T-helper 2 cell treated with Interferon-gamma antibody and Interleukin-4, amounts not matched to agents 5 μg/mL and 100 μg/mL, for 36 hours (primary cell): Measurements from ENCODE around the gene PRODH.
A peak's percentile ranks its signal among the peaks of the same experiment; 100 is the strongest.
"Not testable (repeated sequence)": the region's sequence is repeated elsewhere in the genome, so short reads cannot be mapped to it uniquely, and the experiment has no call there.

Experiments used
- DNase-seq: peaks from one replicate; pipeline ENCODE4 v3.0.0; 2021; ENCODE audit warnings: low spot score
- H3K27ac Mint-ChIP-seq: one replicate; pipeline ENCODE4 v1.8.0; 2021; ENCODE audit warnings: mild to moderate bottlenecking, mixed read lengths
- H3K27me3 Mint-ChIP-seq: one replicate; pipeline ENCODE4 v1.8.0; 2021; ENCODE audit warnings: low read depth, mixed read lengths
- H3K36me3 Mint-ChIP-seq: one replicate; pipeline ENCODE4 v1.8.0; 2021; ENCODE audit warnings: low read depth, mixed read lengths
- H3K4me1 Mint-ChIP-seq: one replicate; pipeline ENCODE4 v1.8.0; 2021; ENCODE audit warnings: low read depth, mixed read lengths
- H3K4me3 Mint-ChIP-seq: one replicate; pipeline ENCODE4 v1.8.0; 2022; ENCODE audit warnings: mild to moderate bottlenecking, moderate library complexity, mixed read lengths
- H3K9me3 Mint-ChIP-seq: one replicate; pipeline ENCODE4 v1.8.0; 2021; ENCODE audit warnings: mixed read lengths

Gene PRODH

GRCh38 chr22:18972029-18972428, 35.9 kb upstream of the PRODH start:
- not testable (repeated sequence) for H3K9me3 Mint-ChIP-seq, H3K4me3 Mint-ChIP-seq, H3K4me1 Mint-ChIP-seq, H3K27ac Mint-ChIP-seq, H3K36me3 Mint-ChIP-seq, DNase-seq
- H3K27me3 Mint-ChIP-seq, result peaks cover 13% of the 10 kb centered on the region

- Mint-ChIP-seq H3K4me3 (no peak overlapping the region), H3K4me1 (no peaks in the 10 kb centered on the region), H3K27ac (no peak overlapping the region), H3K27me3 (peaks cover 13% of the 10 kb centered on the region), H3K9me3 (no peaks in the 10 kb centered on the region), H3K36me3 (no peaks in the 10 kb centered on the region)
- DNase-seq, result no peak
Observed at GRCh38 chr22:18971321-18971751, 35.2 kb upstream of the PRODH start.

- Mint-ChIP-seq H3K4me3 (no peak overlapping the region), H3K36me3 (no peaks in the 10 kb centered on the region), H3K27ac (no peak overlapping the region), H3K9me3 (no peaks in the 10 kb centered on the region), H3K4me1 (no peaks in the 10 kb centered on the region), H3K27me3 (peaks cover 13% of the 10 kb centered on the region)
- DNase-seq, result no peak
Observed at GRCh38 chr22:18970948-18971315, 34.8 kb upstream of the PRODH start.

- H3K4me3 Mint-ChIP-seq, result no peak overlapping the region
- no peak overlapping the region for H3K27ac Mint-ChIP-seq
- no peaks in the 10 kb centered on the region for H3K9me3 Mint-ChIP-seq
- no peaks in the 10 kb centered on the region for H3K4me1 Mint-ChIP-seq
- no peak for DNase-seq
- no peaks in the 10 kb centered on the region for H3K36me3 Mint-ChIP-seq
- peaks cover 13% of the 10 kb centered on the region for H3K27me3 Mint-ChIP-seq
Observed at GRCh38 chr22:18970176-18970947, 34.3 kb upstream of the PRODH start.

- H3K4me1 Mint-ChIP-seq, H3K9me3 Mint-ChIP-seq, H3K36me3 Mint-ChIP-seq, DNase-seq, H3K27ac Mint-ChIP-seq: not testable (repeated sequence)
- Mint-ChIP-seq H3K4me3 (peak overlapping the region; percentile 45), H3K27me3 (peaks cover 13% of the 10 kb centered on the region)
Observed at GRCh38 chr22:18969158-18969942, 33.3 kb upstream of the PRODH start.

GRCh38 chr22:18968011-18968749, 32.1 kb upstream of the PRODH start:
- Mint-ChIP-seq H3K27me3 (peaks cover 13% of the 10 kb centered on the region), H3K9me3 (no peaks in the 10 kb centered on the region), H3K4me3 (no peak overlapping the region), H3K27ac (no peak overlapping the region), H3K4me1 (no peaks in the 10 kb centered on the region), H3K36me3 (no peaks in the 10 kb centered on the region)
- no peak for DNase-seq

- H3K4me3 Mint-ChIP-seq, H3K36me3 Mint-ChIP-seq, H3K27ac Mint-ChIP-seq, DNase-seq, H3K9me3 Mint-ChIP-seq, H3K4me1 Mint-ChIP-seq: not testable (repeated sequence)
- peaks cover 13% of the 10 kb centered on the region for H3K27me3 Mint-ChIP-seq
Observed at GRCh38 chr22:18967391-18968010, 31.4 kb upstream of the PRODH start.

- Mint-ChIP-seq H3K27me3 (peaks cover 11% of the 10 kb centered on the region), H3K4me1 (no peaks in the 10 kb centered on the region), H3K4me3 (no peak overlapping the region), H3K9me3 (no peaks in the 10 kb centered on the region), H3K27ac (no peak overlapping the region), H3K36me3 (no peaks in the 10 kb centered on the region)
- DNase-seq, result no peak
Observed at GRCh38 chr22:18966748-18967147, 30.7 kb upstream of the PRODH start.

GRCh38 chr22:18965526-18966421, 29.7 kb upstream of the PRODH start:
- H3K36me3 Mint-ChIP-seq, result no peaks in the 10 kb centered on the region
- no peaks in the 10 kb centered on the region for H3K9me3 Mint-ChIP-seq
- no peak for DNase-seq
- H3K27ac Mint-ChIP-seq, result no peak overlapping the region
- peaks cover 7% of the 10 kb centered on the region for H3K27me3 Mint-ChIP-seq
- no peak overlapping the region for H3K4me3 Mint-ChIP-seq
- H3K4me1 Mint-ChIP-seq, result no peaks in the 10 kb centered on the region

GRCh38 chr22:18964501-18965265, 28.6 kb upstream of the PRODH start:
- H3K36me3 Mint-ChIP-seq, H3K27me3 Mint-ChIP-seq, H3K4me3 Mint-ChIP-seq, DNase-seq, H3K9me3 Mint-ChIP-seq, H3K27ac Mint-ChIP-seq, H3K4me1 Mint-ChIP-seq: not testable (repeated sequence)

- not testable (repeated sequence) for H3K36me3 Mint-ChIP-seq, H3K27ac Mint-ChIP-seq, H3K27me3 Mint-ChIP-seq, H3K9me3 Mint-ChIP-seq, H3K4me3 Mint-ChIP-seq, H3K4me1 Mint-ChIP-seq, DNase-seq
Observed at GRCh38 chr22:18964051-18964450, 28.0 kb upstream of the PRODH start.

GRCh38 chr22:18962308-18962635, 26.2 kb upstream of the PRODH start:
- H3K4me3 Mint-ChIP-seq, result no peak overlapping the region
- H3K27ac Mint-ChIP-seq, result no peak overlapping the region
- H3K9me3 Mint-ChIP-seq, result no peaks in the 10 kb centered on the region
- DNase-seq, result no peak
- no peaks in the 10 kb centered on the region for H3K4me1 Mint-ChIP-seq
- H3K27me3 Mint-ChIP-seq, result no peaks in the 10 kb centered on the region
- H3K36me3 Mint-ChIP-seq, result no peaks in the 10 kb centered on the region
